GM20000 (cell line): Measurements from ENCODE around the gene AUP1.

ENCODE experiments used
- DNase-seq: peaks from one replicate; pipeline ENCODE4 v3.0.0; 2012; ENCODE audit warnings: low spot score
- CTCF ChIP-seq: IDR thresholded peaks from 2 replicates; pipeline ENCODE4 v1.5.1; 2012; ENCODE audit warnings: mild to moderate bottlenecking, control low read depth; ENCODE audit errors: extremely low read depth, missing control alignments

Gene AUP1

DNA sequence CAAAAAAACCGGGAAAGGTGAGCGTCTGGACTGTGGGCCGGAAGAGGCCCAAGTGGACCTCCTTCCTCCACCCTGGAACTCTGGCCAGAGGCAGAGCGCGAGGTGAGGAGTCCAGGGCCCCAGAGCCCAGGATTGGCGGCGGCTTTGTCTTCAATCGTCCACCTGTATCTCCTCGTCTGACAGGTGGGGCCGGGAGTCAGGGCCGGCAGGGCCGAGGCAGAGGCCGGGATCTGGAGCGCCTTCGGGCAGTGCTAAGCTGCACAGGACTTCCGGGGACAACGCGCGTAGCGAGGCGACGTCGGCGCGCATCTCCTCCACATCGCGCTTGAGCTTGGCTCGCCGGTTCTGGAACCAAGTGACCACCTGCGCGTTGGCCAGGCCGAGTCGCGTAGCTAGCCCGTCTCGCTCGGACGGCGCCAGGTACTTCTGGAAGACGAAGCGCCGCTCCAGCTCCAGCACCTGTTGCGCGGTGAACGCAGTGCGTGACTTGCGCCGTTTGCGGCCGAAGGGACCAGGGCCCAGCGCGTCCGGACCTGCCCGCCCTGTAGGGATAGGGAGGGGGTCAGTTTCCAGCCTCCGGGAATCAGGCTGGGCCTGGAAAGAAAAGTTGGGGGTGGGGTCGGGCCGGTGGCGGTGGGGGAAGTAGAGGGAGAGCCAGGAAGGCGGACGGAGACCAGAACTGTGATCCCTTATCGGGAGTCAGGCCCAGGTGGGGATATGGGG lies 31.6 kb downstream of the AUP1 start:
- DNase-seq: peak; percentile 55
- no peak for TF ChIP-seq CTCF

- no peak for TF ChIP-seq CTCF
- no peak for DNase-seq
Observed at GRCh38 chr2:74496997-74497776, 32.3 kb downstream of the AUP1 start.

GRCh38 chr2:74495440-74495839 lies 34.1 kb downstream of the AUP1 start:
- TF ChIP-seq CTCF: no peak
- no peak for DNase-seq

DNA sequence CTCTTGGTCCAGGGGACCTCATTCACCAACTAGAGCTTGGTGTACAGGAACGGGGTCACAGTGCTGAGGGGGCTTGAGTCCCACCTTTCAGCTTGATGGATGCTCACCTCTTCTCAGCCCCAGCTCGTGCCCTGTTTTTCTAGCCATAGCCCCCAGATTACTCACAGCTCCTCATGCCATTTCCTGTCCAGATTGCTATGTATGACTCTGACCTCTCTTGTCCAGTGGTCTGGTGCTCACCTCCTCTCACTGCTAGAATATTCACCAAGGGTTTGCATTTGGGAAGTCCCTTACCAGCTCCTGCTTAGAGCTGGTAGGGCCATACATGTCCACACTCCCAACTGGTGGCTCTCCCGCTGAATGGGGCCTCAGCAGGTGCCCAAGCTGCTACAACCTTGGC lies 36.0 kb downstream of the AUP1 start:
- no peak for TF ChIP-seq CTCF
- no peak for DNase-seq

GRCh38 chr2:74491648-74492544 lies 37.6 kb downstream of the AUP1 start:
- no peak for DNase-seq
- TF ChIP-seq CTCF: no peak

DNA sequence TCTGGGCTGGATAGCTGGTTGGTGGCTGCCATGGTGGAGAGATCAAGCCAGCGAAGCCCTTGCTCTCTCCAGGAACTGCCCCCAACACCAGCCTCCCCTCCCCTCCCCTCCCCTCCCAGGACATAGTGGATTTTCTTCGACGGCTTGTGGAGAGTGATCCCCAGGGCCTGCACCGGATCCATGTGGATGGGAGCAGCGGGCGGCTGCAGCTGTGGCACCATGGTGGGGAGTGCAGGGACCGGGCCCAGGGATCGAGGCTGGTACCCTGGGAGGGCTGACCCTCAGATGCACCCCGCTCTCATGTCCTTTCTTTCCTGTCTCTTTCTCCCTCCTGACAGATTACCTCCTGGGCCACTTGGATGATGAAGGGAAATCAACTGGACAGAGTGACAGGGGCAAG lies 39.6 kb downstream of the AUP1 start:
- TF ChIP-seq CTCF: no peak
- no peak for DNase-seq
